Mesodermal cell (in vitro differentiated cells): ENCODE measurements around the gene WDR31.

Source experiments
- H3K27ac ChIP-seq: 2 replicates; pipeline ENCODE4 v1.7.0; 2013; ENCODE audit warnings: mild to moderate bottlenecking, low read depth, low read length, moderate library complexity; ENCODE audit not compliant: severe bottlenecking
- H3K36me3 ChIP-seq: 2 replicates; pipeline ENCODE4 v1.7.1; 2013; ENCODE audit warnings: mild to moderate bottlenecking, low read length, moderate library complexity; ENCODE audit not compliant: control insufficient read depth, insufficient read depth
- H3K4me1 ChIP-seq: one replicate; pipeline ENCODE4 v1.7.1; 2013; ENCODE audit warnings: mild to moderate bottlenecking, low read length; ENCODE audit not compliant: insufficient read depth, control insufficient read depth, poor library complexity, severe bottlenecking
- H3K4me3 ChIP-seq: 2 replicates; pipeline ENCODE4 v1.7.0; 2013; ENCODE audit warnings: low read length, control low read depth, mild to moderate bottlenecking; ENCODE audit not compliant: insufficient read depth, poor library complexity, severe bottlenecking; ENCODE audit errors: extremely low read depth
- H3K9me3 ChIP-seq: 2 replicates; pipeline ENCODE4 v1.7.1; 2013; ENCODE audit warnings: mild to moderate bottlenecking, low read length, moderate library complexity; ENCODE audit not compliant: control insufficient read depth
- WGBS, 2 experiments: methylation state at CpG; one replicate each; pipeline ENCODE4 v1.1.5; 2013; ENCODE audit warnings: missing lambda C conversion rate in 2 of 2; ENCODE audit not compliant: insufficient coverage in 2 of 2; 5-methylcytosine and 5-hydroxymethylcytosine counted together

WDR31 gene

DNA sequence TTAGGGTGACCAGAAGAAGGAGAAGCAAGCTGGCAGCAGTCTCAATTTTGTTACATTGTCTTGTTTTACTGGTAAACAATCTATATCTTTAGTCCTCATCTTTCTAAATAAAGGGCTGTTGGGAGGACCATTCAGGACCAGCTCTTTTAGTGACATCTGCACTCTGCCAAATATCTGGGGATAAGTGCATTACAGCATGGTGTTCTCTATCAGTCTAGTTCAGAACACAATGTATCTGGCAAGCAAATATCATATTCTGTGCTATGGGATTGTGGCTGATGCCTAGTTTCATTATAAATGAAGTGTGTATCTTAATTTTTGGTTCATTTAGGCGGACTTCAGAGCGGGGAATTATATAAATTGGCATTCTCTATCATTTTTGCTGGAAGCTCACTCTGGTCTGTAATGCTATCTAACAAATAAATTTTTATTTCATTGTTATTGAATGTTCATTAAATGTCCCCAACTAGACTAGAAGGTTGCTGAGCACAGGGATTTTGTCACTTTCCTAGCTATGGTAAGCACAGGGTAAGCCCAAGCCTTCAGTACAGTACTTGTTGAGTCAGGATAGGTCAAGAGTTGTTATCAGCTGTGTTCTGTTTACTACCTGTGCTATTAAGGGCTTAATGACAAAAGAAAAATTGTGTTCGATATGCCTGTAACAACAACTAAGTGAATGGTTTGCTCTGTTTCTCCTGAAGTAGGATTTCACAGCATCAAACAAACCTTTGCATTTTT, 11.9 kb downstream of the WDR31 start:
- Histone ChIP-seq H3K4me1 (no peaks in the 10 kb centered on the region), H3K4me3 (no peak overlapping the region), H3K36me3 (no peaks in the 10 kb centered on the region), H3K27ac (no peak overlapping the region), H3K9me3 (no peaks in the 10 kb centered on the region)
- WGBS, 2 experiments, result 100% methylated on average over 1 to 2 of the region's 3 CpGs

DNA sequence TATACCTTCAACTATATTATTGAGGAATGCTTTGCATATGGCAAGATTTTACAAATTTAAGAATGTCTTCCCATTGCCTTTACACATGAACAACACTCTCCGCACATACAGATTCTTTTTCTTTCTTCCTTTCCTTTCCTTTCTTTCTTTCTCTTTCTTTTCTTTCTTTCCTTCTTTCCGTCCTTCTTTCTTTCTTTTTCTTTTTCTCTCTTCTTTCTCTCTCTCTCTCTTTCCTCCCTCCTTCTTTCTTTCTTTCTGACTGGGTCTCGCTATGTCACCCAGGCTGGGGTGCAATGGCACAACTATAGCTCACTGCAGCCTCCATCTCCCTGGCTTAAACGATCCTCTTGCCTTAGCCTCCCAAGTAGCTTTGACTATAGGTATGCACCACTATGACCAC, 13.8 kb downstream of the WDR31 start:
- Histone ChIP-seq H3K36me3 (no peaks in the 10 kb centered on the region), H3K4me1 (no peaks in the 10 kb centered on the region), H3K4me3 (no peak overlapping the region), H3K27ac (no peak overlapping the region), H3K9me3 (no peaks in the 10 kb centered on the region)
- 85 to 93% methylated on average over 3 of the region's 4 CpGs for WGBS, 2 experiments

DNA sequence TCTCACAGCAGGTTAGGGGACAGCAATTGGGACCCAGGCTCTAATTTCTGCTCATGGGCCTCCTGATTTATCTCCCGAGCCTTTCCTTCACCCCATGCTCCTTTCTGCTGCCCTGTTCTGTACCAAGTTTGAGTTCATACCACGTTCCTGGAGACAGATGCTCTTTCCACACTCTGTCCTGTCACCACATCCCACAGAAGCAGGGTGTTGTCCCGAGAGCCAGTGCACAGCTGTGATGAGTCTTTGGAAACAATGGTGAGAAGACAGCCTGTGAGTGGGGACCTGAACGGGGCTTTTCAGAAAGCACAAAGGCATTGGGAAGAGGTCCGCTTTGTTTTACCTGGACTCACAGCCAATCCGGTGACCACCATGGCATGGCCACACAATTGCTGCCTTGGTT, 17.4 kb downstream of the WDR31 start:
- no peak overlapping the region for H3K4me3 ChIP-seq
- no peaks in the 10 kb centered on the region for H3K36me3 ChIP-seq
- H3K27ac ChIP-seq, result no peak overlapping the region
- no peaks in the 10 kb centered on the region for H3K9me3 ChIP-seq
- H3K4me1 ChIP-seq, result no peaks in the 10 kb centered on the region
- WGBS, 2 experiments, result 77 to 83% methylated on average over 6 of the region's 6 CpGs

DNA sequence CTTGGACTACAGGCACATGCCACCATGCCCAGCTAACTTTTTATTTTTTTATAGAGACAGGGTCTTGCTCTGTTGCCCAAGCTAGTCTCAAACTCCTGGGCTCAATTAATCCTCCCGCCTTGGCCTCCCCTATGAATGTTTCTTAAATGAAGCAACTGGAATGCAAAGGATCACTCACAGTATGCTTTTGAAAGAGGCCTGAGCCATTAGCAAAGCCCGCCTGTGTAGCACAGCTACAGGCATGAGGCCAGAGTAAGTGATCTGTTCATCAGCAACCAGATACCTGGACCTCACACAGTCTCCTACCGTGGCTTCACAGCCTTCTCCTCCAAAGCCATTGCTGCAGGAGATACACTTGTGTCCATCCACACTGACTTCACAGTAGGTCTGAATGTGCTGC, 20.0 kb downstream of the WDR31 start:
- no peak overlapping the region for H3K27ac ChIP-seq
- no peaks in the 10 kb centered on the region for H3K4me1 ChIP-seq
- no peak overlapping the region for H3K4me3 ChIP-seq
- H3K9me3 ChIP-seq, result no peaks in the 10 kb centered on the region
- H3K36me3 ChIP-seq, result no peaks in the 10 kb centered on the region
- 88 to 89% methylated on average over 2 to 3 of the region's 3 CpGs for WGBS, 2 experiments

DNA sequence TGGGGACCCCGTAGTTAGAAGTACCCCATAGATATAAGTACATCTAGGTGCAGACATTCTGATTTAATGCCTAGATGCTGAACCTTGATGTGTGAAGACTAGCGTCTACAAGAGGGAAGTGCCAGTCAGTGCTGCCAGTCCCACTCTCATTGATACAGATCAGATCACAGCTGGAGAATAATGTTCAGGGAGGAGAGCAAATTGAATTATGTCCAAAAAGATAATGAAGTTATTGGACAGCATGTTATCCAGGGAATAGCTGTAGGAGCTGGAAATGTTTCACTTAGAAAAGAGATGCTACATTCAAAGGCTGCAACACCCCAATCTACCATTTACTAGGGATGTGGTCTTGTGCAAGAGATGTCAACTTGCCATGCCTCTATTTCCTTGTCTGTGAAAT, 21.0 kb downstream of the WDR31 start:
- no peaks in the 10 kb centered on the region for H3K9me3 ChIP-seq
- no peaks in the 10 kb centered on the region for H3K4me1 ChIP-seq
- H3K36me3 ChIP-seq, result no peaks in the 10 kb centered on the region
- H3K27ac ChIP-seq, result no peak overlapping the region
- H3K4me3 ChIP-seq, result no peak overlapping the region
- 100% methylated on average over 1 of the region's 2 CpGs for WGBS, 2 experiments

DNA sequence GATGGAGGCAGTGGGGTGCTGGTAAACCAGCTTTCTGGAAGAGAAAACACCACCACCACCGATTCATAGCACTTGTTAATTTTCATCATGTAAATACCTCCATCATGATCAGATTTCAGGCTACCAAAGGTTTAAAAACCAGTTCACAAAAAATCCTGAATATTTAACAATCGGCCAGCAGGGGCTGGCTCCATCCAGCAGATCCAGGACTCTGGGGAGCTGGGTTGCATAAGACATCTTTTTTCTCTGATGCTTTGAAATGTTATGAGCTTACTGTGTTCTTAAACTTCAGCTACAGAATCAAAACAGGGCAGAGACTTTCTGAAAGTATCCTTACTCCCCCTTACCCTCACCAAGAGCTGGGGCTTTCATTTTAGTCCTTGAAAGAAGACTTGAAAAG, 22.3 kb downstream of the WDR31 start:
- Histone ChIP-seq H3K4me1 (no peaks in the 10 kb centered on the region), H3K9me3 (no peaks in the 10 kb centered on the region), H3K4me3 (no peak overlapping the region), H3K36me3 (no peaks in the 10 kb centered on the region), H3K27ac (no peak overlapping the region)
- no CpG with 5 or more reads among the region's 2 CpGs for WGBS, 2 experiments

DNA sequence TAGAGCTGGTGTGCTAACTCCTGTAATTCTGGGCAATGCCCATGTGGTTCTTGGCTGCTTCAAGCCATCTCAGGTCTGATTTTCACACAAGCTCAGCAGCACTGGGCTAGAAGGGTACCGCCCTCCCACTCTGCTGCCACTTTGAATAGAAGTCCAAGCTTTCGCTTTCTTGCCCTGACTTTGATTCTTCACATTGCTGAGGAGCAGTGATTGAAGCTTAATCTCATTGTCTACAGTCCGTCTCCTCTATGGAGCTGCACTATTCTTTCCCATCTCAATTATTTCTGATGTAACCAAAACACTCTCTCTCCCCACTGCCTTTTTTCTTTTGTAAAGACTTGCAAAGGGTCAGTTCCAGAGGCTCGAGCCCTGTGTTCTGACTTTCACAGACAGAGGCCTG, 24.0 kb downstream of the WDR31 start:
- Histone ChIP-seq H3K4me1 (no peaks in the 10 kb centered on the region), H3K27ac (no peak overlapping the region), H3K9me3 (no peaks in the 10 kb centered on the region), H3K4me3 (no peak overlapping the region), H3K36me3 (no peaks in the 10 kb centered on the region)
- WGBS, 2 experiments, result 92 to 100% methylated on average over 3 to 4 of the region's 4 CpGs

DNA sequence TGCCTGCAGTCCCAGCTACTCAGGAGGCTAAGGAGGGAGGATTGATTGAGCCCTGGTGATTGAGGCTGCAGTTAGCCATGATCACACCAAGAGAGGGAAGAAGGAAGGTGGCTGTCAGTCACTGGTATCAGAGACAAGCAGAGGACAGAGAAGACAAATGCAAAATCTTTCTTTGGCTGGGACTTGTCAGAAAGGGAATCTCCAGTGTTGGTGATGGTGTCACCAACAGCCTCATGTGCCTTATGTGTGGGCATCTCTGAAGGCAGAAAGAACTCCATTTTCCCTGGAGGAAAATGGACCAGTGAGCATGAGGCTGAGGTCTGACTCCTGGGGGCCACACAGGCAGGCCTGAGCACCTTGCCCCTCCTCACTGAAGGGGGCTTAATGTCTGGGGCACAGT, 24.8 kb downstream of the WDR31 start:
- H3K4me1 ChIP-seq, result no peaks in the 10 kb centered on the region
- no peaks in the 10 kb centered on the region for H3K36me3 ChIP-seq
- no peaks in the 10 kb centered on the region for H3K9me3 ChIP-seq
- H3K27ac ChIP-seq, result no peak overlapping the region
- no peak overlapping the region for H3K4me3 ChIP-seq

DNA sequence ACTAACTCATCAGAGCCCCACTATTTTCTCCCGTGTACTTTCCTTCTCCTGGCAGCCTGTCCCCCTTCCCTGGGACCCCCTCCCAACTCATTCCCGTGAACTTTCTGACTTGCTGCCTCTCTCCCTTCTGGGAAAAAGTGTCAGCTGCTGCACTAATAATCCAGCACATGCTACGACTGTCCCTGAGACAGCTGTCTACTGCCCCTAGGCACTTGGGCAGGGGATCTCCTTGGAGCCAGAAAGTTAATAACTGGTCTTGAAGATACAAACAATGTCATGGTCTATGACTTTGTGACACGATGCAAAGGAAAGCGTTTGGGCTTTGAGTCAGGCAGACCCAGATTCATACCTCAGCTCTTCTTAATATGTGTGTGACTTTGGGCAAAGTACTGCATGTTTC, 26.8 kb downstream of the WDR31 start:
- H3K27ac ChIP-seq, result no peak overlapping the region

DNA sequence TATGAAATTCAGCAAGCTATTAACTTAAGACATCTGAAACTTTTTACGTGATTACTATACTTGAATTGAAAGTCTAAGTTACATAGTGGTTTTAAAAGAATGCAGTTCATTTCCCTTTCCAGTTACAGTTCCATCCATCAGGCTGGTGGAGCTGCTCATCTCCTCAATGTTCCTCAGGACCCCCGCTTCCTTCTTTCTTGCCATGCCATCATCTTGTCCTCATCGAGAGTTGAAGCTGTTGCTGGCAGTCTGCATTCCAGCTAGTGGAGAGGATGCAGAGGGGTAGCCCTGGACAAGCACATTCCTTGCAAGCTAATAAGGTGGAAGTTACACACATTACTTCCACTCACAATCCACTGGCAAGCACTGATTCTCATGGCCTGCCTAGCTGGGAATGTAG, 28.1 kb downstream of the WDR31 start:
- Histone ChIP-seq H3K4me1 (no peaks in the 10 kb centered on the region), H3K9me3 (no peaks in the 10 kb centered on the region), H3K4me3 (no peak overlapping the region), H3K27ac (no peak overlapping the region), H3K36me3 (no peaks in the 10 kb centered on the region)
- WGBS, 2 experiments, result 83 to 100% methylated on average over 1 of the region's 3 CpGs

More for the DNA sequence above, 26.8 kb downstream of the WDR31 start:
- Histone ChIP-seq H3K36me3 (no peaks in the 10 kb centered on the region), H3K4me1 (no peaks in the 10 kb centered on the region), H3K9me3 (no peaks in the 10 kb centered on the region), H3K4me3 (no peak overlapping the region)
- 85 to 87% methylated on average over 2 to 5 of the region's 5 CpGs for WGBS, 2 experiments

DNA sequence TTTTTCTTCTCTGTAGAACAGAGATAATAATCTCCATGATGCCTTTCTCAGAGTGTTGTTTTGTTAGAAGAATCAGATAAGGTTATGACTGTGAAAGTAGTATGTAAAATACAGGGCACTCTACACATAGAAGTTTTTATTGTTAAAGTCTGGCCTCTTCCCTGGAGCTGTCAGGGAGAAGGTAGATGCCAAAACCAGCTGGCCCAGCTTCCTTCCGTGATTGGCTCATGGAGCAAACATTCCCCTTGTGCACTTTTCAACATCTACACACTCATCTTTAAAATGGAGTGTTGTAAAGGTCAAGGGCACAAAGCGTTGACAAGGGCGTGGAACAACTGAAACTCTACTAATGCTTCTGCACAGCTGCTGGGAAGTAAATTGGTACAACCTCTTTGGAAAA, 29.5 kb downstream of the WDR31 start:
- Histone ChIP-seq H3K36me3 (no peaks in the 10 kb centered on the region), H3K4me1 (no peaks in the 10 kb centered on the region), H3K4me3 (no peak overlapping the region), H3K9me3 (no peaks in the 10 kb centered on the region), H3K27ac (no peak overlapping the region)
- 100% methylated on average over 2 of the region's 3 CpGs; no CpG with 5 or more reads in 1 of the 2 experiments for WGBS, 2 experiments
